Measurements from ENCODE around the gene PPP1R3F. TPM values are rescaled to one million over a fixed set of nuclear protein-coding genes. Genes with fewer than 3 reads are reported as not detected.

The PPP1R3F gene
- total RNA-seq, 1 donor from 2014 or later, result 1.8 TPM

- DNase-seq (ENCODE audit: low read depth) (no peak), FAIRE-seq (no peak)
- Histone ChIP-seq H3K4me3 (ENCODE audit: low read depth, low read length) (no peak overlapping the region), H3K27me3 (ENCODE audit: control insufficient read depth, insufficient read depth, low read length) (no peaks in the 10 kb centered on the region), H3K36me3 (ENCODE audit: control insufficient read depth, insufficient read depth, low read length) (no peaks in the 10 kb centered on the region)
- TF ChIP-seq CTCF (IDR thresholded peaks at IDR 0.05; ENCODE audit: insufficient read depth, low read length, severe bottlenecking), result no peak
Observed at GRCh38 chrX:49276671-49277534, 7.3 kb downstream of the PPP1R3F start.

- FAIRE-seq, result no peak
- H3K36me3 ChIP-seq (ENCODE audit: control insufficient read depth, insufficient read depth, low read length), result no peaks in the 10 kb centered on the region
- no peak overlapping the region for H3K4me3 ChIP-seq (ENCODE audit: low read depth, low read length)
- no peaks in the 10 kb centered on the region for H3K27me3 ChIP-seq (ENCODE audit: control insufficient read depth, insufficient read depth, low read length)
- no peak for TF ChIP-seq CTCF (IDR thresholded peaks at IDR 0.05; ENCODE audit: insufficient read depth, low read length, severe bottlenecking)
- DNase-seq (ENCODE audit: low read depth), result no peak
Observed at GRCh38 chrX:49277535-49277830, 7.9 kb downstream of the PPP1R3F start.

GRCh38 chrX:49278081-49278480, 8.5 kb downstream of the PPP1R3F start:
- TF ChIP-seq CTCF (IDR thresholded peaks at IDR 0.05; ENCODE audit: insufficient read depth, low read length, severe bottlenecking), result no peak
- no peaks in the 10 kb centered on the region for H3K27me3 ChIP-seq (ENCODE audit: control insufficient read depth, insufficient read depth, low read length)
- no peak for FAIRE-seq
- DNase-seq (ENCODE audit: low read depth), result no peak
- H3K36me3 ChIP-seq (ENCODE audit: control insufficient read depth, insufficient read depth, low read length), result no peaks in the 10 kb centered on the region
- no peak overlapping the region for H3K4me3 ChIP-seq (ENCODE audit: low read depth, low read length)

DNA sequence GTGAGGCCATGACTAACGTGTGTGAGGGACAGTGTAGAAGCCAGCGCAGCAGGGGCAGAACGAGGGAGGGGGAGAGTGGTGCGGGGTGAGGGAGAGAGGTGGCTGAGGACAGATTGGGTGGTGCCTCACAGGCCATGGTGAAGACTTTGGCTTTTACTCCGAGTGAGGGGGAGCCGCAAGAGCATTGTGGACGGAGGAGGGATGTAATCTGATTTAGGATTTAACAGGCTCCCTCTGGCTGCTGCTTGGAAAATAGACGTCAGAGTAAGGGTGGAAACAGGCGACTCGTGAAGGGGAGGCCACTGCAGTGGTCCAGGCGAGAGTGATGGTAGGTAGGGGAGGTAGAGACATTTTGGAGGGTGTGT, 13.0 kb downstream of the PPP1R3F start:
- no peak for FAIRE-seq
- no peaks in the 10 kb centered on the region for H3K27me3 ChIP-seq (ENCODE audit: control insufficient read depth, insufficient read depth, low read length)
- peak; percentile 13 for DNase-seq (ENCODE audit: low read depth)

DNA sequence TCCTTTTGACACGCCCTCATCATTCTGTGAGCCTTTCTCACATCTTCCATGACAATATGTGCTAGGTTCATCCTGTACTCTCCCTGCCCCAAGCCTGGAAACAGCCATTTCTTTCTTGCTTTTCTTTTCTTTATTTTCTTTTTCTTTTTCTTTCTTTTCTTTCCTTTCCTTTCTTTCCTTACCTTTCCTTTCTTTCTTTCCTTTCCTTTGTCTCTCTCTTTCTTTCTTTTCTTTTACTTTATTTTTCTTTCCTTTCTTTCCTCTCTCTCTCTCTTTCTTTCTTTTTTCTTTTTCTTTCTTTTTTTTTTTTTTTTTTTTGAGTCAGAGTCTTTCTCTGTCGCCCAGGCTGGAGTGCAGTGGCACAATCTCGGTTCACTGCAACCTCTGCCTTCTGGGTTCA, 14.6 kb downstream of the PPP1R3F start:
- no peak for FAIRE-seq
- DNase-seq (ENCODE audit: low read depth), result no peak
- H3K4me3 ChIP-seq (ENCODE audit: low read depth, low read length), result no peak overlapping the region
- no peaks in the 10 kb centered on the region for H3K27me3 ChIP-seq (ENCODE audit: control insufficient read depth, insufficient read depth, low read length)
- no peak for TF ChIP-seq CTCF (IDR thresholded peaks at IDR 0.05; ENCODE audit: insufficient read depth, low read length, severe bottlenecking)
- no peaks in the 10 kb centered on the region for H3K36me3 ChIP-seq (ENCODE audit: control insufficient read depth, insufficient read depth, low read length)

More for the DNA sequence above, 13.0 kb downstream of the PPP1R3F start:
- Histone ChIP-seq H3K4me3 (ENCODE audit: low read depth, low read length) (no peak overlapping the region), H3K36me3 (ENCODE audit: control insufficient read depth, insufficient read depth, low read length) (no peaks in the 10 kb centered on the region)
- no peak for TF ChIP-seq CTCF (IDR thresholded peaks at IDR 0.05; ENCODE audit: insufficient read depth, low read length, severe bottlenecking)

GRCh38 chrX:49286136-49286535, 16.5 kb downstream of the PPP1R3F start:
- no peak for TF ChIP-seq CTCF (IDR thresholded peaks at IDR 0.05; ENCODE audit: insufficient read depth, low read length, severe bottlenecking)
- FAIRE-seq, result no peak

More at GRCh38 chrX:49286136-49286535, 16.5 kb downstream of the PPP1R3F start:
- DNase-seq (ENCODE audit: low read depth), result no peak
- H3K27me3 ChIP-seq (ENCODE audit: control insufficient read depth, insufficient read depth, low read length), result no peaks in the 10 kb centered on the region
- H3K36me3 ChIP-seq (ENCODE audit: control insufficient read depth, insufficient read depth, low read length), result no peaks in the 10 kb centered on the region
- H3K4me3 ChIP-seq (ENCODE audit: low read depth, low read length), result no peak overlapping the region
